A673 (cell line): ENCODE data around the gene RNASEH2A.

ENCODE experiments used
- CTCF ChIP-seq: fragments of 300-800, 200-600 bp; sonication (generic); conservative IDR thresholded peaks from 2 replicates; pipeline ENCODE4 v1.5.1; 2017; ENCODE audit warnings: low read depth, mild to moderate bottlenecking, antibody characterized with exemption, low read length, moderate library complexity, mixed read lengths
- EZH2 ChIP-seq: fragments of 200-600 bp; sonication (generic); IDR thresholded peaks from 2 replicates; pipeline ENCODE4 v1.6.1; 2017; ENCODE audit warnings: borderline replicate concordance, low read depth, mild to moderate bottlenecking, mixed read lengths, antibody characterized with exemption, low read length; ENCODE audit not compliant: poor library complexity, severe bottlenecking

- TF ChIP-seq CTCF (no peak), EZH2 (no peak)
Measured at GRCh38 chr19:12801466-12802266, 4.7 kb upstream of the RNASEH2A start, which contains the start of the genes PRDX2 and THSD8.
